ENCODE data around the gene MAP1LC3B2. TPM values are rescaled to one million over a fixed set of nuclear protein-coding genes. Genes with fewer than 3 reads are reported as not detected.

The MAP1LC3B2 gene
- total RNA-seq, 2 experiments from 2014 or later: not detected

- no peaks in the 10 kb centered on the region for H3K79me2 ChIP-seq (ENCODE audit: insufficient read depth, low read depth, low read length)
- DNase-seq (ENCODE audit: low spot score): no peak
- H3K4me2 ChIP-seq (ENCODE audit: low read length): no peak overlapping the region
- CTCF ChIA-PET (ENCODE audit: unreplicated experiment): no interaction called here
- no TSS peak for BruUV-seq (replicated peaks)
- no peak overlapping the region for H3K27ac ChIP-seq (ENCODE audit: low read depth, low read length, poor library complexity, severe bottlenecking)
- POLR2A ChIA-PET: no interaction called here
- no peaks in the 10 kb centered on the region for H3K9me2 ChIP-seq (ENCODE audit: insufficient read depth, low read length)
- H3K4me1 ChIP-seq (ENCODE audit: insufficient read depth, low read length, poor library complexity, severe bottlenecking): no peaks in the 10 kb centered on the region
- H3K4me3 ChIP-seq (ENCODE audit: low read depth, low read length, poor library complexity, severe bottlenecking): no peak overlapping the region
- TF ChIP-seq, protein P1, sequence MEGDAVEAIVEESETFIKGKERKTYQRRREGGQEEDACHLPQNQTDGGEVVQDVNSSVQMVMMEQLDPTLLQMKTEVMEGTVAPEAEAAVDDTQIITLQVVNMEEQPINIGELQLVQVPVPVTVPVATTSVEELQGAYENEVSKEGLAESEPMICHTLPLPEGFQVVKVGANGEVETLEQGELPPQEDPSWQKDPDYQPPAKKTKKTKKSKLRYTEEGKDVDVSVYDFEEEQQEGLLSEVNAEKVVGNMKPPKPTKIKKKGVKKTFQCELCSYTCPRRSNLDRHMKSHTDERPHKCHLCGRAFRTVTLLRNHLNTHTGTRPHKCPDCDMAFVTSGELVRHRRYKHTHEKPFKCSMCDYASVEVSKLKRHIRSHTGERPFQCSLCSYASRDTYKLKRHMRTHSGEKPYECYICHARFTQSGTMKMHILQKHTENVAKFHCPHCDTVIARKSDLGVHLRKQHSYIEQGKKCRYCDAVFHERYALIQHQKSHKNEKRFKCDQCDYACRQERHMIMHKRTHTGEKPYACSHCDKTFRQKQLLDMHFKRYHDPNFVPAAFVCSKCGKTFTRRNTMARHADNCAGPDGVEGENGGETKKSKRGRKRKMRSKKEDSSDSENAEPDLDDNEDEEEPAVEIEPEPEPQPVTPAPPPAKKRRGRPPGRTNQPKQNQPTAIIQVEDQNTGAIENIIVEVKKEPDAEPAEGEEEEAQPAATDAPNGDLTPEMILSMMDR (conservative IDR thresholded peaks at IDR 0.05; ENCODE audit: low read length): no peak
- TF ChIP-seq EZH2phosphoT487 (IDR thresholded peaks at IDR 0.05; ENCODE audit: borderline replicate concordance, low read depth, low read length): no peak
- no peak overlapping the region for H2AFZ ChIP-seq (ENCODE audit: low read length)
- H4K20me1 ChIP-seq (ENCODE audit: insufficient read depth, low read length): no peaks in the 10 kb centered on the region
- H3K9me3 ChIP-seq (ENCODE audit: low read length): no peaks in the 10 kb centered on the region
- no peaks in the 10 kb centered on the region for H3K36me3 ChIP-seq (ENCODE audit: insufficient read depth, low read length)
- intact Hi-C loops (cut with micrococcal nuclease; ENCODE audit: unreplicated experiment): no loop called here
Measured at GRCh38 chr12:116616536-116617248, 57.5 kb downstream of the MAP1LC3B2 start.

GRCh38 chr12:116619246-116619645 lies 60.1 kb downstream of the MAP1LC3B2 start:
- H2AFZ ChIP-seq (ENCODE audit: low read length): no peak overlapping the region
- H3K4me1 ChIP-seq (ENCODE audit: insufficient read depth, low read length, poor library complexity, severe bottlenecking): no peaks in the 10 kb centered on the region
- no peaks in the 10 kb centered on the region for H3K9me3 ChIP-seq (ENCODE audit: low read length)
- TF ChIP-seq EZH2phosphoT487 (IDR thresholded peaks at IDR 0.05; ENCODE audit: borderline replicate concordance, low read depth, low read length): no peak
- TF ChIP-seq, protein P1 (conservative IDR thresholded peaks at IDR 0.05; ENCODE audit: low read length): no peak
- no peak overlapping the region for H3K4me3 ChIP-seq (ENCODE audit: low read depth, low read length, poor library complexity, severe bottlenecking)
- intact Hi-C loops (cut with micrococcal nuclease; ENCODE audit: unreplicated experiment): no loop called here
- no peak overlapping the region for H3K4me2 ChIP-seq (ENCODE audit: low read length)
- ChIA-PET CTCF (ENCODE audit: unreplicated experiment) (no interaction called here), POLR2A (interaction anchor here (0.7 kb wide), 1 partner anchor 343 kb away, joined by 3 read pairs; no protein-coding TSS in a partner anchor)
- no peaks in the 10 kb centered on the region for H3K9me2 ChIP-seq (ENCODE audit: insufficient read depth, low read length)
- no peak for DNase-seq (ENCODE audit: low spot score)
- H3K79me2 ChIP-seq (ENCODE audit: insufficient read depth, low read depth, low read length): no peaks in the 10 kb centered on the region
- no peak overlapping the region for H3K27ac ChIP-seq (ENCODE audit: low read depth, low read length, poor library complexity, severe bottlenecking)
- no peaks in the 10 kb centered on the region for H3K36me3 ChIP-seq (ENCODE audit: insufficient read depth, low read length)
- BruUV-seq (replicated peaks): no TSS peak
- no peaks in the 10 kb centered on the region for H4K20me1 ChIP-seq (ENCODE audit: insufficient read depth, low read length)

DNA sequence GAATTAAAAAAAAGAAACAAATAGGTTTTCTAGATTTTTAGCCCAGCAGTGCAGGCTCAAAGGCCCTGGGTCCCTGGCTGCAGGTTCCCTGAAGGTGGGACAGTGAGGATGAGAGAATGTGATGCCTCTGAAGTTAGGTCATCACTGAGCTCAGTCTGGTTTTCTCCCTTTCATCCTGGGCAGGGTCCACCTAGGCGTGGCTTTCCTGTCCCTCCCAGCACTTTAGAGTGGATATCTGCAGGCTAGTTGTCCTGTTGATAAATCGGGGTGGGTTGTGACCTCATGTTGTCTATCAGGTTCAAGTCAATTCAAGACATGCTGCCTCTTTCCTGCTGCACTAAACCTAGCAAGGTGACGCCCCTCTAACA lies 60.9 kb downstream of the MAP1LC3B2 start:
- Histone ChIP-seq H3K9me2 (ENCODE audit: insufficient read depth, low read length) (no peaks in the 10 kb centered on the region), H3K79me2 (ENCODE audit: insufficient read depth, low read depth, low read length) (no peaks in the 10 kb centered on the region), H4K20me1 (ENCODE audit: insufficient read depth, low read length) (no peaks in the 10 kb centered on the region), H3K4me1 (ENCODE audit: insufficient read depth, low read length, poor library complexity, severe bottlenecking) (no peaks in the 10 kb centered on the region), H3K4me3 (ENCODE audit: low read depth, low read length, poor library complexity, severe bottlenecking) (no peak overlapping the region), H3K36me3 (ENCODE audit: insufficient read depth, low read length) (no peaks in the 10 kb centered on the region), H3K4me2 (ENCODE audit: low read length) (no peak overlapping the region), H2AFZ (ENCODE audit: low read length) (no peak overlapping the region), H3K27ac (ENCODE audit: low read depth, low read length, poor library complexity, severe bottlenecking) (no peak overlapping the region), H3K9me3 (ENCODE audit: low read length) (no peaks in the 10 kb centered on the region)
- POLR2A ChIA-PET: interaction anchor here (0.6 to 0.7 kb wide), 2 partner anchors 34 to 92 kb away, joined by 3 read pairs; no protein-coding TSS in a partner anchor
- BruUV-seq (replicated peaks): no TSS peak
- CTCF ChIA-PET (ENCODE audit: unreplicated experiment): no interaction called here
- TF ChIP-seq EZH2phosphoT487 (IDR thresholded peaks at IDR 0.05; ENCODE audit: borderline replicate concordance, low read depth, low read length): no peak
- TF ChIP-seq, protein P1 (conservative IDR thresholded peaks at IDR 0.05; ENCODE audit: low read length): no peak
- no peak for DNase-seq (ENCODE audit: low spot score)
- intact Hi-C loops (cut with micrococcal nuclease; ENCODE audit: unreplicated experiment): no loop called here
